Left lung (tissue), 10 donors: Measurements from ENCODE around the gene SLC49A4. TPM values are rescaled to one million over a fixed set of nuclear protein-coding genes. Genes with fewer than 3 reads are reported as not detected.
A peak's percentile ranks its signal among the peaks of the same experiment; 100 is the strongest.

Source experiments
- ATAC-seq: fragments of 200-7000 bp; cut with Tn5 transposase; one replicate; pipeline ENCODE4 v1.9.1; 2020; ENCODE audit warnings: moderate library complexity
- DNase-seq, 4 donors: peaks; one replicate each; pipeline ENCODE4 v3.0.0-alpha.2; 2013 to 2020
- H3K27ac ChIP-seq, 2 donors: fragments of 200-600 bp; sonication (generic) in 1 of 2; one replicate each; pipeline versions ENCODE4 v1.5.0 to v1.8.0; 2020 to 2021
- H3K27me3 ChIP-seq, 2 donors: fragments of 200-600 bp; sonication (generic) in 1 of 2; one replicate each; pipeline versions ENCODE4 v1.5.0 to v1.8.0; 2020 to 2021
- H3K36me3 ChIP-seq, 2 donors: fragments of 200-600 bp; sonication (generic) in 1 of 2; one replicate each; pipeline versions ENCODE4 v1.5.0 to v1.8.0; 2020 to 2021
- H3K4me1 ChIP-seq, 2 donors: fragments of 200-600 bp; one replicate each; pipeline ENCODE4 v1.8.0; 2021
- H3K4me3 ChIP-seq, 2 donors: fragments of 200-600 bp; sonication (generic) in 1 of 2; one replicate each; pipeline versions ENCODE4 v1.5.0 to v1.8.0; 2020 to 2021; ENCODE audit warnings: mild to moderate bottlenecking in 1 of 2
- H3K9me3 ChIP-seq, 2 donors: fragments of 200-600 bp; sonication (generic) in 1 of 2; one replicate each; pipeline versions ENCODE4 v1.5.0 to v1.8.0; 2020 to 2021
- intact Hi-C, 2 donors: fragments of 100-400 bp; cut with DNase I; formaldehyde crosslinking; loops; one replicate each; pipeline versions ENCODE4 v1.11.2 to v1.14.2; 2022
- polyA plus RNA-seq, 6 donors: library from polyadenylated mRNA; unstranded; fragments of 120-200 nt; gene quantifications; one replicate each; pipeline ENCODE4 v1.2.1, GENCODE V29; 2013; ENCODE audit not compliant: insufficient read length in 6 of 6
- total RNA-seq, 2 donors: library from RNA; stranded (reverse); fragmentation: NEBNext Ultra II Directional; extraction: Animal tissue kit (Norgen Biotek cat#: 25700); gene quantifications; one replicate each; pipeline ENCODE4 v1.2.1, GENCODE V29; 2021
- TF ChIP-seq, protein P1 (sequence below), 2 donors: fragments of 200-600 bp; sonication (generic) in 1 of 2; IDR thresholded peaks; one replicate each; pipeline versions ENCODE4 v1.5.0 to v1.8.0; 2021; ENCODE audit warnings: antibody characterized with exemption in 2 of 2
- donor health status: DM: no; HTN: yes; CAD: no.
- donor health status: DM: no; HTN: no; CAD: no.

Gene SLC49A4
- total and polyA plus RNA-seq, 8 donors: 9.6 to 19.2 (median 10.9) TPM

DNA sequence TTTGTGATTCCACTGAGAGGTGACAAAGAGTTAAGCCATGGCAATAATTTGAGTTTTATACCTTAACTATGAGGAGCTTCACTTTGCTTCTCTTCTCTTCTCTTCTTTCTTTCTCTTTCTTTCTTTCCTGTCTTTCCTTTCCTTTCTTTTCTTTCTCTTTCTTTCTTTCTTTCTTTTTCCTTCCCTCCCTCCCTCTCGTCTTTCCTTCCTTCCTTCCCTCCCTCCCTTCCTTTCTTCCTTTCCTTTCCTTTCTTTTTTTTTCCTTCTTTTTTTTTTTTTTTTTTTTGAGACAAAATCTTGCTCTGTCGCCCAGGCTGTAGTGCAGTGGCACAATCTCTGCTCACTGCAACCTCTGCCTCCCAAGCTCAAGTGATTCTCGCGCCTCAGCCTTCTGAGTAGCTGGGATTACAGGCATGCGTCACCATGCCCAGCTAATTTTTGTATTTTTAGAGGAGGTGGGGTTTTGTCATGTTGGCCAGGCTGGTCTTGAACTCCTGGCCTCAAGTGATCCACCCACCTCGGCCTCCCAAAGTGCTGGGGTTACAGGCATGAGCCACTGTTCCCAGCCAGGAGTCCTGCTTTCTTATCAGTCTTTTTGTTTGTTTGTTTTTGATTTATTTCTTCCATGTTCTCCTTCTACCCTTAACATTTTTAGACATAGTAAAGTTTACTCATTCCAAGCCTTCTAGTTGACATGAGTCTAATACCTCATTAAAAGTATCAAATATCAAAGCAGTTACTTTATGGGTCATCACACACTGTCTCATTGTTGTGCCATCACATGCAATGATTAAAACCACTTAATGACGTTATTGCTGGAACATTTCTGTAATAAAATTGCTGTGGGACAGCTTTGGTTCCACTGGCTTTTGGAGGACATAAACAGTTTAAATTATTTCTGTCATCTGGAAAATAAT is 29.9 kb downstream of the SLC49A4 start:
- TF ChIP-seq, protein P1, sequence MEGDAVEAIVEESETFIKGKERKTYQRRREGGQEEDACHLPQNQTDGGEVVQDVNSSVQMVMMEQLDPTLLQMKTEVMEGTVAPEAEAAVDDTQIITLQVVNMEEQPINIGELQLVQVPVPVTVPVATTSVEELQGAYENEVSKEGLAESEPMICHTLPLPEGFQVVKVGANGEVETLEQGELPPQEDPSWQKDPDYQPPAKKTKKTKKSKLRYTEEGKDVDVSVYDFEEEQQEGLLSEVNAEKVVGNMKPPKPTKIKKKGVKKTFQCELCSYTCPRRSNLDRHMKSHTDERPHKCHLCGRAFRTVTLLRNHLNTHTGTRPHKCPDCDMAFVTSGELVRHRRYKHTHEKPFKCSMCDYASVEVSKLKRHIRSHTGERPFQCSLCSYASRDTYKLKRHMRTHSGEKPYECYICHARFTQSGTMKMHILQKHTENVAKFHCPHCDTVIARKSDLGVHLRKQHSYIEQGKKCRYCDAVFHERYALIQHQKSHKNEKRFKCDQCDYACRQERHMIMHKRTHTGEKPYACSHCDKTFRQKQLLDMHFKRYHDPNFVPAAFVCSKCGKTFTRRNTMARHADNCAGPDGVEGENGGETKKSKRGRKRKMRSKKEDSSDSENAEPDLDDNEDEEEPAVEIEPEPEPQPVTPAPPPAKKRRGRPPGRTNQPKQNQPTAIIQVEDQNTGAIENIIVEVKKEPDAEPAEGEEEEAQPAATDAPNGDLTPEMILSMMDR (IDR thresholded peaks at IDR 0.05): no peak
- no peaks in the 10 kb centered on the region for H3K9me3 ChIP-seq
- H3K27ac ChIP-seq: peak overlapping the region in 1 of 2 donors; percentile 20
- no peaks in the 10 kb centered on the region for H3K27me3 ChIP-seq
- intact Hi-C loops: no loop called here
- H3K4me1 ChIP-seq: no peaks in the 10 kb centered on the region
- DNase-seq: peak in 1 of 4 donors; percentile 3
- H3K4me3 ChIP-seq: no peak overlapping the region
- H3K36me3 ChIP-seq: peaks cover 0 to 17% of the 10 kb centered on the region in 2 donors
- ATAC-seq: no peak

DNA sequence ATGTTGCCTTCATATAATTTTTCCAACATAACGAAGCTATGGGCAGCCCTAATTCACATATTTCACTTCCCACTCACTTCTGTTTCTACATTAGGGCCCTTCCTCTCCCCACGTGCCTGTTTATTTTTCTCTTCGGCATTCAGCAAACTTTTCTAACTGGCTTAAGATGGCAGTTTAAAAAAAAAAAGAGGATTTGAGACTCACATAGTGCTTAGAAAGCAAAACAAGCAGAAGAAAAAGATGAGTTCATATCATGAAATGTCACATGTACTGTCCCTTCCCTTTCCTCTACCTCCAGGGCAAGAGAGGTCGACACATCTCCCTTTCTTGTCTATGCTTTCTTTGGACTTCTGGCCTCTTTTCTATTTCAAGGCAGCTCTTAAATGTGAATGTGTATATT is 30.6 kb downstream of the SLC49A4 start:
- H3K27ac ChIP-seq: peak overlapping the region; percentile 6 to 20
- peak; percentile 53 for ATAC-seq

DNA sequence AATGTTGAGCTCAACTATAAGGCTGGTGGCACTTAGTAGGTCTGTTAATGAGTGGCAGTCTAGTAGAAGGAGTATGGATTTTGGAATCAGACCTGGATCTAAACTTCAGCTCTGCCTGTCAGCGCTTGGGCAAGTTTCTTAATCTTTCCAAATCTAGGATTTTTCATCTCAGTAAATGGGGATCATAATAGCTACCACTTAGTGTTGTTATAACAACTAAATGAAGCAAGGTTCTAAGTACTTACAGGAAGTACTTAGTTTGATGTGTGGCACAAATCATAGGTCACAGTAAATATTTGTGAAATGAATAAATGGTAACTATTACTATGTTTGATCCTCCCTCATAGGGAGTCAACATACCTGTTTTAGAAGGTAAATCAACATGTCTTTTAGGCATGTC is 31.4 kb downstream of the SLC49A4 start:
- peak; percentile 62 for ATAC-seq
- TF ChIP-seq, protein P1 (IDR thresholded peaks at IDR 0.05): no peak
- intact Hi-C loops: no loop called here

More for the DNA sequence above, 30.6 kb downstream of the SLC49A4 start:
- H3K27me3 ChIP-seq: no peaks in the 10 kb centered on the region
- DNase-seq: no peak
- TF ChIP-seq, protein P1 (IDR thresholded peaks at IDR 0.05): no peak
- H3K4me3 ChIP-seq: no peak overlapping the region
- intact Hi-C loops: no loop called here
- H3K9me3 ChIP-seq: no peaks in the 10 kb centered on the region
- no peaks in the 10 kb centered on the region for H3K4me1 ChIP-seq
- H3K36me3 ChIP-seq: peaks cover 0 to 17% of the 10 kb centered on the region in 2 donors

DNA sequence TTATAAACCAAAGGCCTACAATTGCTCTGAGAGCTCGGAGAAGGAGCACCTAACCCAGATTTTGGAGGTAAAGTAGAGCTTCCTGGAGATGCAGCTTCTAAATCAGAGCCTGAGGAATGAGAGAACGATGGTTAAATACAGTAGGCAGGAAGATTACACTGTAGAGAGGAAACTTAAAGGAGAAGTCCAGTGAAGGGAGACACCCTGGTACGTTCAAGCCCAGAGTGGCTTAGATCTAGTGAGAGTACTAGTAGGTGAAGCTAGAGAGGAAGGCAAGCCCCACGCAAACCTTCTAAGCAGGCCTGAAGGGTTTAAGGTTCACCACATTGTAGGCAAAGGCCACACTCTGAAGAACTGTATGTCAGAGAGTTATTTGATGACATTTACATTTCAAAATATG is 33.4 kb downstream of the SLC49A4 start:
- no peaks in the 10 kb centered on the region for H3K9me3 ChIP-seq
- H3K4me1 ChIP-seq: no peaks in the 10 kb centered on the region
- H3K27me3 ChIP-seq: no peaks in the 10 kb centered on the region
- intact Hi-C loops: no loop called here
- peaks cover 0 to 22% of the 10 kb centered on the region in 2 donors for H3K36me3 ChIP-seq
- DNase-seq: no peak
- H3K4me3 ChIP-seq: no peak overlapping the region
- no peak overlapping the region for H3K27ac ChIP-seq
- TF ChIP-seq, protein P1 (IDR thresholded peaks at IDR 0.05): no peak
- ATAC-seq: no peak

More for the DNA sequence above, 31.4 kb downstream of the SLC49A4 start:
- H3K4me3 ChIP-seq: no peak overlapping the region
- no peaks in the 10 kb centered on the region for H3K9me3 ChIP-seq
- peaks cover 0 to 17% of the 10 kb centered on the region in 2 donors for H3K36me3 ChIP-seq
- no peak overlapping the region for H3K27ac ChIP-seq
- H3K27me3 ChIP-seq: no peaks in the 10 kb centered on the region
- no peaks in the 10 kb centered on the region for H3K4me1 ChIP-seq
- DNase-seq: no peak

DNA sequence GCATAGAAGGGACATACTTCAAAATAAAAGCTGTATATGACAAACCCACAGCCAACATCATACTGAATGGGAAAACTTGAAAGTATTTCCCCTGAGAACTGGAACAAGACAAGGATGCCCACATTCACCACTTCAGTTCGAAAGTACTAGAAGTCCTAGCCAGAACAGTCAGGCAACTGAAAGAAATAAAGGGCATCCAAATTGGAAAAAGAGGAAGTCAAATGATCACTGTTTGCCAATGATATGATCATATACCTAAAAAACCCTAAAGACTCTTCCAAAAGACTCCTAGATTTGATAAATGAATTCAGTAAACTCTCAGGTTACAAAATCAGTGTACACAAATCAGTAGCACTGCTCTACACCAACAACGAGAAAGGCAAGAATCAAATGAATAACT is 40.7 kb downstream of the SLC49A4 start:
- H3K27me3 ChIP-seq: no peaks in the 10 kb centered on the region
- no peak for DNase-seq
- H3K4me1 ChIP-seq: no peaks in the 10 kb centered on the region
- TF ChIP-seq, protein P1 (IDR thresholded peaks at IDR 0.05): no peak
- intact Hi-C loops: no loop called here
- ATAC-seq: no peak
- H3K36me3 ChIP-seq: peaks cover 0 to 22% of the 10 kb centered on the region in 2 donors
- no peaks in the 10 kb centered on the region for H3K9me3 ChIP-seq
- H3K27ac ChIP-seq: no peak overlapping the region
- no peak overlapping the region for H3K4me3 ChIP-seq
